ENCODE data around the gene ZNF641. TPM values are rescaled to one million over a fixed set of nuclear protein-coding genes. Genes with fewer than 3 reads are reported as not detected.

Gene ZNF641
- total RNA-seq: 6.9 and 11.1 TPM in 2 replicates

GRCh38 chr12:48350249-48351021 is at the start of gene ZNF641:
TSS of gene ZNF641 (minus strand) at chr12:48350919. CDS start at chr12:48348090, 2,829 bp downstream.

Other genes starting within 250 kb of the ZNF641 start
- gene SENP1, start 244.8 kb downstream of the ZNF641 start, total RNA-seq: 13.9 and 17.8 TPM in 2 replicates
- 50.0 and 61.6 TPM in 2 replicates for gene PFKM, start 231.6 kb downstream of the ZNF641 start, total RNA-seq
- 10.8 and 14.3 TPM in 2 replicates for gene ASB8, start 193.4 kb downstream of the ZNF641 start, total RNA-seq
- 0.08 TPM in 1 of 2 replicates, not detected in the other for gene CCDC184, start 167.3 kb downstream of the ZNF641 start, total RNA-seq
- not detected in 2 replicates for gene OR10AD1, start 147.6 kb downstream of the ZNF641 start, total RNA-seq
- not detected in 2 replicates for gene ANP32D, start 121.6 kb upstream of the ZNF641 start, total RNA-seq
- gene C12orf54, start 131.6 kb upstream of the ZNF641 start, total RNA-seq: 2.5 and 3.7 TPM in 2 replicates
- gene OR8S1, start 174.7 kb upstream of the ZNF641 start, total RNA-seq: not detected in 2 replicates
- not detected in 2 replicates for gene LALBA, start 219.1 kb upstream of the ZNF641 start, total RNA-seq